ENCODE data around the gene PI4KB.

DNA sequence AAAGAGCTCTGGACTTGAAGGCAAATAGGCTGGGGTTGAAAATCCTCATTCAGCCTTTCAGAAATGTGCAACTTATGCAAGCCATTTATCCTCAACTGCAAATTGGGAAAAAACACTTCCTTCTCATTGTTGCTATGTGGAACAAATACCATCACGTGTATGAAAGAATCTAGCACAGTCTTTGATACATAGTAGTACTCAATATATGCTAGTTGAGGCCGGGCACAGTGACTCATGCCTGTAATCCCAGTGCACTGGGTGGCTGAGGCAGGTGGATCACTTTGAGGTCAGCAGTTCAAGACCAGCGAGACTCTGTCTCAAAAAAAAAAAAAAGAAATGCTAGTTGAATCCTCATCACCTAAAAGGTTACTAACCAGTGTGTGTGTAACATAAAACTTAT lies 8.2 kb downstream of the PI4KB start:
- TF ChIP-seq ZFP3 (CRISPR knock-in tag; IDR thresholded peaks at IDR 0.05) (no peak), ZNF565 (CRISPR knock-in tag; conservative IDR thresholded peaks at IDR 0.05; ENCODE audit: low read depth) (no peak), PATZ1 (CRISPR knock-in tag; IDR thresholded peaks at IDR 0.05; ENCODE audit: borderline replicate concordance) (no peak), CSRNP3 (CRISPR knock-in tag; IDR thresholded peaks at IDR 0.05) (no peak), ZFP30 (CRISPR knock-in tag; IDR thresholded peaks at IDR 0.05) (no peak), RARB (CRISPR knock-in tag; IDR thresholded peaks at IDR 0.05) (no peak), TCF4 (CRISPR knock-in tag; IDR thresholded peaks at IDR 0.05; ENCODE audit: borderline replicate concordance) (no peak), ESRRG (CRISPR knock-in tag; IDR thresholded peaks at IDR 0.05) (no peak), PPARA (CRISPR knock-in tag; IDR thresholded peaks at IDR 0.05; ENCODE audit: borderline replicate concordance) (no peak), POU6F1 (CRISPR knock-in tag; IDR thresholded peaks at IDR 0.05; ENCODE audit: borderline replicate concordance, low read depth) (no peak), BACH2 (CRISPR knock-in tag; IDR thresholded peaks at IDR 0.05; ENCODE audit: borderline replicate concordance) (no peak), CREB5 (CRISPR knock-in tag; IDR thresholded peaks at IDR 0.05; ENCODE audit: low read depth) (no peak), ZNF70 (CRISPR knock-in tag; IDR thresholded peaks at IDR 0.05) (no peak)
- TF ChIP-seq, protein P1, sequence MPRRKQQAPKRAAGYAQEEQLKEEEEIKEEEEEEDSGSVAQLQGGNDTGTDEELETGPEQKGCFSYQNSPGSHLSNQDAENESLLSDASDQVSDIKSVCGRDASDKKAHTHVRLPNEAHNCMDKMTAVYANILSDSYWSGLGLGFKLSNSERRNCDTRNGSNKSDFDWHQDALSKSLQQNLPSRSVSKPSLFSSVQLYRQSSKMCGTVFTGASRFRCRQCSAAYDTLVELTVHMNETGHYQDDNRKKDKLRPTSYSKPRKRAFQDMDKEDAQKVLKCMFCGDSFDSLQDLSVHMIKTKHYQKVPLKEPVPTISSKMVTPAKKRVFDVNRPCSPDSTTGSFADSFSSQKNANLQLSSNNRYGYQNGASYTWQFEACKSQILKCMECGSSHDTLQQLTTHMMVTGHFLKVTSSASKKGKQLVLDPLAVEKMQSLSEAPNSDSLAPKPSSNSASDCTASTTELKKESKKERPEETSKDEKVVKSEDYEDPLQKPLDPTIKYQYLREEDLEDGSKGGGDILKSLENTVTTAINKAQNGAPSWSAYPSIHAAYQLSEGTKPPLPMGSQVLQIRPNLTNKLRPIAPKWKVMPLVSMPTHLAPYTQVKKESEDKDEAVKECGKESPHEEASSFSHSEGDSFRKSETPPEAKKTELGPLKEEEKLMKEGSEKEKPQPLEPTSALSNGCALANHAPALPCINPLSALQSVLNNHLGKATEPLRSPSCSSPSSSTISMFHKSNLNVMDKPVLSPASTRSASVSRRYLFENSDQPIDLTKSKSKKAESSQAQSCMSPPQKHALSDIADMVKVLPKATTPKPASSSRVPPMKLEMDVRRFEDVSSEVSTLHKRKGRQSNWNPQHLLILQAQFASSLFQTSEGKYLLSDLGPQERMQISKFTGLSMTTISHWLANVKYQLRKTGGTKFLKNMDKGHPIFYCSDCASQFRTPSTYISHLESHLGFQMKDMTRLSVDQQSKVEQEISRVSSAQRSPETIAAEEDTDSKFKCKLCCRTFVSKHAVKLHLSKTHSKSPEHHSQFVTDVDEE (CRISPR knock-in tag; IDR thresholded peaks at IDR 0.05), result no peak
